ENCODE data around the gene CHST11.

CHST11 gene

DNA sequence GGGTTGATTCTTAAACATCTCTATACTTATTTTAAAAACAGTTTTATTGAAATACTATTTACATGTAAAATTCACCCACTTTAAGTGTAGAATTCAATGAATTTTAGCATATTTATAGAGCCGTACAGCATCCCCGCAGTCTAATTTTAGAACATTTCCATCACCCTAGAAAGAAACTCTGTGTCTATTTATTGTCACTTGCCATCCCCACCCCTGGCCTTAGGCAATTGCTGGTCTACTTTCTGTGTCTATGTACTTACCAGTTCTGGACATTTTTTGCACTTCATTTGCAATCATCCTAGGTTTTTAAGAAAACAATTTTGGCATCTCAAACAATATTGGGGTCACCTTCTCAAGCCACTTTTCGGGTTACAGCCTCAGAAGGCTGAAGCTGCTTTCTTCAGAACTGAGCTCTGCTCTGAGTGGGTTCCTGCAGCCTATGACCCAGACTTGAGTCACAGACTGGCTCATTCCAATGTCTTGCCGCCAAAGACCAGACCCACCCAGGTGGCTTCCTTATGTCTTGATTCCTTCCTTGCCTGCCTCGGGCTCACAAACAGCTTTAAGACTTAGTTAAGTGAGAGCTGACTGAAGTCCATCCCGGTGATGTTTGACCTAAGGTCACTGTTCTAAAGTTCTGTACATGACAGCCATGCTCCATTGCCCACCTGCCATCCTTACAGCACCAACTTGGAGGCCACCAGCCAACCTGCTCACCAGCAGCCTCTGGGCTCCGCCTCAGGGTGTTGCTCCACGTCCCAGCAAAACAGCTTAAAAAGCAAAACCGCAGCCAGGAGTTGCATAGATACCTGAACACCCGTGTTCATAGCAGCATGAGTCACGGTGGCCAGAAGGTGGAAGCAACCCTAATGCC is 131.5 kb downstream of the CHST11 start:
- H3K4me3 ChIP-seq (ENCODE audit: low read depth in 1 of 2, low read length in 2 of 2) = no peak overlapping the region
- no peak overlapping the region for H2AFZ ChIP-seq (ENCODE audit: low read depth, low read length)
- TF ChIP-seq, protein P1, sequence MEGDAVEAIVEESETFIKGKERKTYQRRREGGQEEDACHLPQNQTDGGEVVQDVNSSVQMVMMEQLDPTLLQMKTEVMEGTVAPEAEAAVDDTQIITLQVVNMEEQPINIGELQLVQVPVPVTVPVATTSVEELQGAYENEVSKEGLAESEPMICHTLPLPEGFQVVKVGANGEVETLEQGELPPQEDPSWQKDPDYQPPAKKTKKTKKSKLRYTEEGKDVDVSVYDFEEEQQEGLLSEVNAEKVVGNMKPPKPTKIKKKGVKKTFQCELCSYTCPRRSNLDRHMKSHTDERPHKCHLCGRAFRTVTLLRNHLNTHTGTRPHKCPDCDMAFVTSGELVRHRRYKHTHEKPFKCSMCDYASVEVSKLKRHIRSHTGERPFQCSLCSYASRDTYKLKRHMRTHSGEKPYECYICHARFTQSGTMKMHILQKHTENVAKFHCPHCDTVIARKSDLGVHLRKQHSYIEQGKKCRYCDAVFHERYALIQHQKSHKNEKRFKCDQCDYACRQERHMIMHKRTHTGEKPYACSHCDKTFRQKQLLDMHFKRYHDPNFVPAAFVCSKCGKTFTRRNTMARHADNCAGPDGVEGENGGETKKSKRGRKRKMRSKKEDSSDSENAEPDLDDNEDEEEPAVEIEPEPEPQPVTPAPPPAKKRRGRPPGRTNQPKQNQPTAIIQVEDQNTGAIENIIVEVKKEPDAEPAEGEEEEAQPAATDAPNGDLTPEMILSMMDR (IDR thresholded peaks at IDR 0.05; ENCODE audit: borderline replicate concordance, extremely low read depth, low read length, poor library complexity, severe bottlenecking) = no peak
- no peak for TF ChIP-seq EZH2 (IDR thresholded peaks at IDR 0.05; ENCODE audit: borderline replicate concordance, low read depth, low read length, severe bottlenecking)
- ATAC-seq (ENCODE audit: insufficient read depth, low read depth) (no peak), DNase-seq (no peak)
- peaks cover 91% of the 10 kb centered on the region for H4K20me1 ChIP-seq (ENCODE audit: insufficient read depth, low read length)
- H3K27me3 ChIP-seq (ENCODE audit: insufficient read depth, low read length, poor library complexity) = no peaks in the 10 kb centered on the region
- no peak overlapping the region for H3K4me2 ChIP-seq (ENCODE audit: insufficient read depth, low read length)
- H3K9me3 ChIP-seq (ENCODE audit: insufficient read depth, low read length, severe bottlenecking) = no peaks in the 10 kb centered on the region
- H3K36me3 ChIP-seq (ENCODE audit: insufficient read depth, low read length) = peaks cover 62% of the 10 kb centered on the region
- no peak overlapping the region for H3K9ac ChIP-seq (ENCODE audit: low read depth, low read length)
- H3K27ac ChIP-seq (ENCODE audit: low read length) = peak overlapping the region; percentile 52
- H3K4me1 ChIP-seq (ENCODE audit: insufficient read depth, low read length) = peaks cover 6% of the 10 kb centered on the region; the same call in 1 of the 2 replicates
- H3K79me2 ChIP-seq (ENCODE audit: insufficient read depth, low read length) = peaks cover 99% of the 10 kb centered on the region

DNA sequence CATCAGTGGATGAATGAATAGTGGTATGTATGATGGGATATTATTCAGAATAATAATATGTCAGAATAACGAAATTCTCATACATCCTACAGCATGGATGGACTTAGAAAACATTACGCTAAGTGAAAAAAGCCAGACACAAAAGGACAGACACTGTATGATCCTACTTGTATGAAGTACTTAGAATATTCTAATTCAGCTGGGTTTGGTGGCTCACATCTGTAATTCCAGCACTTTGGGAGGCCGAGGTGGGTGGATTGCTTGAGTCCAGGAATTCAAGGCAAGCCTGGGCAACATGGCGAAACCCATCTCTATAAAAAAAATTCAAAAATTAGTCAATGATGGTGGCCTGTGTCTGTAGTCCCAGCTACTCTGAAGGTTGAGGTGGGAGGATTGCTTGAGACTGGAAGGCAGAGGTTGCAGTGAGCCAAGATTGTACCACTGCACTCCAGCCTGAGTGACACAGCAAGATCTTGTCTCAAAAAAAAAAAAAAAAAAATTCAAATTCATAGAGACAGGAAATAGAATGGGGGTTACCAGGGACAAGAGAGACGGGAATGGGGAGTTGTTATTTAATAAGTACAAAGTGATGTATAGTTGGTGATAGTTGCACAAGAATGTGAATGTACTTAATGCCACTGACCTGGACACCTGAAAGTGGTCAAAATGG is 132.3 kb downstream of the CHST11 start:
- Histone ChIP-seq H3K79me2 (ENCODE audit: insufficient read depth, low read length) (peaks cover 100% of the 10 kb centered on the region), H3K9ac (ENCODE audit: low read depth, low read length) (no peak overlapping the region), H4K20me1 (ENCODE audit: insufficient read depth, low read length) (peaks cover 92% of the 10 kb centered on the region), H3K4me3 (ENCODE audit: low read depth in 1 of 2, low read length in 2 of 2) (no peak overlapping the region), H2AFZ (ENCODE audit: low read depth, low read length) (no peak overlapping the region), H3K4me2 (ENCODE audit: insufficient read depth, low read length) (no peak overlapping the region), H3K27me3 (ENCODE audit: insufficient read depth, low read length, poor library complexity) (no peaks in the 10 kb centered on the region), H3K36me3 (ENCODE audit: insufficient read depth, low read length) (peaks cover 60% of the 10 kb centered on the region), H3K27ac (ENCODE audit: low read length) (peak overlapping the region; percentile 52), H3K4me1 (ENCODE audit: insufficient read depth, low read length) (peaks cover 6% of the 10 kb centered on the region; the same call in 1 of the 2 replicates), H3K9me3 (ENCODE audit: insufficient read depth, low read length, severe bottlenecking) (no peaks in the 10 kb centered on the region)
- DNase-seq (no peak), ATAC-seq (ENCODE audit: insufficient read depth, low read depth) (no peak)
- TF ChIP-seq, protein P1 (IDR thresholded peaks at IDR 0.05; ENCODE audit: borderline replicate concordance, extremely low read depth, low read length, poor library complexity, severe bottlenecking) = no peak
- no peak for TF ChIP-seq EZH2 (IDR thresholded peaks at IDR 0.05; ENCODE audit: borderline replicate concordance, low read depth, low read length, severe bottlenecking)

DNA sequence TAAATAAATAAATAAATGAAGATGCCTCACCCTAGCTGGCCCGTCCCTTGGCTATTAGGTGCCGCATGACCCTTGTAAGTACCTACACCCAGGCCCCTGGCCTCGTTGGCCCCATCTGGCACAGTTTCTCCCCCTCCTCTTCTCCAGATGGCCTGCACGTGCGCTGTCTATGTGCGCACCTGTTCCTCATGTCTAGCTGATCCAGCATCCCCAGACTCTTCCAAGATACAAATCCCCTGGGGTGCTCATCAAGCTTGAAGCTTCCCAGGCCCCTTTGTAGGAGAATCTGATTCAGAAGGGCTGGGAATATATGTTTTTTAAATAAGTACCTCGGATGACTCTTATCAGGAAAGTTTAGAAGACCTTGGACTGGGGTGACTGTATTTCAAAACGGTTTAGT is 133.3 kb downstream of the CHST11 start:
- H3K27me3 ChIP-seq (ENCODE audit: insufficient read depth, low read length, poor library complexity) = no peaks in the 10 kb centered on the region
- no peaks in the 10 kb centered on the region for H3K9me3 ChIP-seq (ENCODE audit: insufficient read depth, low read length, severe bottlenecking)
- no peak overlapping the region for H3K9ac ChIP-seq (ENCODE audit: low read depth, low read length)
- peaks cover 100% of the 10 kb centered on the region for H3K79me2 ChIP-seq (ENCODE audit: insufficient read depth, low read length)
- ATAC-seq (ENCODE audit: insufficient read depth, low read depth) (no peak), DNase-seq (no peak)
- TF ChIP-seq EZH2 (IDR thresholded peaks at IDR 0.05; ENCODE audit: borderline replicate concordance, low read depth, low read length, severe bottlenecking) = no peak
- TF ChIP-seq, protein P1 (IDR thresholded peaks at IDR 0.05; ENCODE audit: borderline replicate concordance, extremely low read depth, low read length, poor library complexity, severe bottlenecking) = no peak
- H3K4me3 ChIP-seq (ENCODE audit: low read depth in 1 of 2, low read length in 2 of 2) = no peak overlapping the region
- H3K4me2 ChIP-seq (ENCODE audit: insufficient read depth, low read length) = no peak overlapping the region
- peaks cover 6% of the 10 kb centered on the region; the same call in 1 of the 2 replicates for H3K4me1 ChIP-seq (ENCODE audit: insufficient read depth, low read length)
- H3K36me3 ChIP-seq (ENCODE audit: insufficient read depth, low read length) = peaks cover 50% of the 10 kb centered on the region
- no peak overlapping the region for H3K27ac ChIP-seq (ENCODE audit: low read length)
- H4K20me1 ChIP-seq (ENCODE audit: insufficient read depth, low read length) = peaks cover 92% of the 10 kb centered on the region
- no peak overlapping the region for H2AFZ ChIP-seq (ENCODE audit: low read depth, low read length)

All from DND-41 (cell line).